Ovary (tissue), 9 donors: ENCODE measurements around the gene DDI2. TPM values are rescaled to one million over a fixed set of nuclear protein-coding genes. Genes with fewer than 3 reads are reported as not detected.

Experiments
- DNase-seq, 5 donors: peaks; one replicate each; pipeline ENCODE4 v3.0.0-alpha.2; 2019 to 2020
- H3K27ac ChIP-seq, 2 donors: fragments of 200-600 bp; one replicate each; pipeline versions ENCODE4 v1.5.1 to v1.8.0; 2019 to 2022
- H3K27me3 ChIP-seq: fragments of 200-600 bp; one replicate; pipeline ENCODE4 v1.8.0; 2022
- H3K36me3 ChIP-seq: fragments of 200-600 bp; sonication (generic); one replicate; pipeline ENCODE4 v1.5.1; 2019
- H3K4me1 ChIP-seq: one replicate; pipeline ENCODE4 v1.8.1; 2013; ENCODE audit warnings: mild to moderate bottlenecking, moderate library complexity; ENCODE audit not compliant: insufficient read depth
- H3K4me3 ChIP-seq: fragments of 200-600 bp; sonication (generic); one replicate; pipeline ENCODE4 v1.5.1; 2017
- H3K9me3 ChIP-seq, 2 donors: fragments of 200-600 bp in 1 of 2; sonication (generic) in 1 of 2; one replicate each; pipeline versions ENCODE4 v1.5.1 to v1.8.1; 2013 to 2019; ENCODE audit warnings: mild to moderate bottlenecking in 1 of 2, moderate library complexity in 1 of 2
- CTCF ChIP-seq, 3 donors: fragments of 450-650 bp in 2 of 3; fragments of 200-600 bp in 1 of 3; IDR thresholded peaks; one replicate each; pipeline versions ENCODE4 v1.5.1 to v1.8.0; 2016 to 2022; ENCODE audit warnings: antibody characterized with exemption in 3 of 3, mild to moderate bottlenecking in 1 of 3
- EP300 ChIP-seq: sonication (generic); formaldehyde crosslinking; IDR thresholded peaks from one replicate; pipeline ENCODE4 v1.6.1; 2017; ENCODE audit warnings: antibody characterized with exemption
- POLR2A ChIP-seq: fragments of 450-650 bp; IDR thresholded peaks from one replicate; pipeline ENCODE4 v1.6.1; 2017; ENCODE audit warnings: antibody characterized with exemption, mild to moderate bottlenecking, moderate library complexity
- WGBS, 3 donors: extraction: QIAGEN DNeasy Blood & Tissue Kit in 1 of 3; methylation state at CpG; one replicate each; pipeline versions ENCODE4 v1.1.5 to v1.1.7; 2013 to 2017; 5-methylcytosine and 5-hydroxymethylcytosine counted together
- intact Hi-C, 4 donors: fragments of 100-400 bp; cut with DNase I; formaldehyde crosslinking; loops; one replicate each; pipeline versions ENCODE4 v1.11.0 to v1.15.1; 2022 to 2023
- polyA plus RNA-seq, 2 donors: library from polyadenylated mRNA; stranded (reverse); fragments of 200-250 nt in 1 of 2; fragments of 350-450 nt in 1 of 2; fragmentation: Illumina TruSeq in 1 of 2; extraction: RNeasy Lipid Tissue Mini Kit (QIAGEN cat#74804) in 1 of 2; gene quantifications; one replicate each; pipeline ENCODE4 v1.2.3, GENCODE V29; 2013 to 2014
- total RNA-seq, 7 donors: library from RNA; depleted of rRNA in 2 of 7; stranded (reverse); fragments of >200 nt in 2 of 7; fragmentation: NEBNext Ultra II Directional in 3 of 7; extraction: Animal tissue kit (Norgen Biotek cat#: 25700) in 3 of 7; gene quantifications; one replicate each; pipeline versions ENCODE4 v1.1.0 to v1.2.4, GENCODE V29; 2016 to 2023
- donor health status: DM: no; HTN: no; CAD: no; lungs with moderate emphysema.
- donor health status: DM: no; HTN: no; CAD: no.
- donor health status: Bipolar disorder and iron deficiency.
- donor health status: DM: yes; HTN: yes; CAD: no.
- donor health status: DM: no; HTN: no; CAD: no.
- donor health status: DM: yes; HTN: yes; CAD: no.

DDI2 gene
- total and polyA plus RNA-seq, 9 donors, result 4.2 to 30.9 (median 22.2) TPM

GRCh38 chr1:15676688-15677661 lies 59.7 kb downstream of the DDI2 start:
- Histone ChIP-seq H3K9me3 (no peaks in the 10 kb centered on the region), H3K27me3 (no peaks in the 10 kb centered on the region), H3K27ac (no peak overlapping the region), H3K4me1 (no peaks in the 10 kb centered on the region), H3K4me3 (no peak overlapping the region), H3K36me3 (no peaks in the 10 kb centered on the region)
- WGBS, 3 donors, result 85 to 92% (median 87%) methylated on average over 6 of the region's 6 CpGs
- intact Hi-C loops, result no loop called here
- no peak for TF ChIP-seq EP300
- no peak for TF ChIP-seq POLR2A
- DNase-seq, result no peak

- WGBS, 3 donors, result 71 to 100% (median 82%) methylated on average over 1 of the region's 1 CpG
- no peak for DNase-seq
- Histone ChIP-seq H3K27me3 (no peaks in the 10 kb centered on the region), H3K27ac (no peak overlapping the region), H3K4me1 (peaks cover 2% of the 10 kb centered on the region), H3K36me3 (no peaks in the 10 kb centered on the region), H3K4me3 (no peak overlapping the region), H3K9me3 (no peaks in the 10 kb centered on the region)
- no peak for TF ChIP-seq CTCF (IDR thresholded peaks at IDR 0.05)
- TF ChIP-seq POLR2A, result no peak
- no peak for TF ChIP-seq EP300
- intact Hi-C loops, result no loop called here
Observed at GRCh38 chr1:15678578-15678977, 61.3 kb downstream of the DDI2 start.

- TF ChIP-seq EP300 (no peak), POLR2A (no peak), CTCF (IDR thresholded peaks at IDR 0.05) (no peak)
- 88 to 92% (median 88%) methylated on average over 11 of the region's 11 CpGs for WGBS, 3 donors
- intact Hi-C loops, result loop anchor here in 1 of 4 donors (5.0 kb wide), 2 partner anchors 63 to 153 kb away; partner anchors contain the start of genes DDI2 and DNAJC16
- no peak for DNase-seq
- Histone ChIP-seq H3K4me1 (peaks cover 5% of the 10 kb centered on the region), H3K4me3 (no peak overlapping the region), H3K36me3 (no peaks in the 10 kb centered on the region), H3K27ac (no peak overlapping the region), H3K27me3 (no peaks in the 10 kb centered on the region), H3K9me3 (no peaks in the 10 kb centered on the region)
Observed at GRCh38 chr1:15680131-15680530, 62.9 kb downstream of the DDI2 start.

- TF ChIP-seq POLR2A, result no peak
- no peak for TF ChIP-seq EP300
- no peak for TF ChIP-seq CTCF (IDR thresholded peaks at IDR 0.05)
- Histone ChIP-seq H3K27ac (no peak overlapping the region), H3K27me3 (no peaks in the 10 kb centered on the region), H3K4me3 (no peak overlapping the region), H3K9me3 (no peaks in the 10 kb centered on the region), H3K36me3 (no peaks in the 10 kb centered on the region), H3K4me1 (peaks cover 5% of the 10 kb centered on the region)
- DNase-seq, result no peak
- intact Hi-C loops, result loop anchor here in 1 of 4 donors (5.0 kb wide), 2 partner anchors 63 to 153 kb away; partner anchors contain the start of genes DDI2 and DNAJC16
- WGBS, 3 donors, result 88 to 94% (median 91%) methylated on average over 7 of the region's 7 CpGs
Observed at GRCh38 chr1:15680561-15681348, 63.5 kb downstream of the DDI2 start.
